HEK293T (cell line): ENCODE data around the gene SLC30A4.

Source experiments
- ARNT ChIP-seq: fragments of 450-650 bp; IDR thresholded peaks from 2 replicates; pipeline ENCODE4 v1.6.1; 2017; ENCODE audit warnings: mild to moderate bottlenecking
- BHLHE40 ChIP-seq: fragments of 450-650 bp; IDR thresholded peaks from 2 replicates; pipeline ENCODE4 v1.6.1; 2016; ENCODE audit warnings: mild to moderate bottlenecking, moderate library complexity, borderline replicate concordance
- CTBP1 ChIP-seq: fragments of 450-650 bp; IDR thresholded peaks from 2 replicates; pipeline ENCODE4 v1.6.1; 2016; ENCODE audit warnings: borderline replicate concordance
- FOXA1 ChIP-seq: fragments of 450-650 bp; IDR thresholded peaks from 2 replicates; pipeline ENCODE4 v1.6.1; 2016; ENCODE audit warnings: mild to moderate bottlenecking
- FOXK2 ChIP-seq: fragments of 450-650 bp; IDR thresholded peaks from 2 replicates; pipeline ENCODE4 v1.6.1; 2016; ENCODE audit warnings: mild to moderate bottlenecking
- FOXM1 ChIP-seq: fragments of 450-650 bp; IDR thresholded peaks from 2 replicates; pipeline ENCODE4 v1.6.1; 2017; ENCODE audit warnings: mild to moderate bottlenecking, borderline replicate concordance
- HDGF ChIP-seq: fragments of 450-650 bp; IDR thresholded peaks from 2 replicates; pipeline ENCODE4 v1.6.1; 2017; ENCODE audit warnings: antibody characterized with exemption, borderline replicate concordance
- L3MBTL2 ChIP-seq: fragments of 450-650 bp; conservative IDR thresholded peaks from 2 replicates; pipeline ENCODE4 v1.6.1; 2016; ENCODE audit warnings: mild to moderate bottlenecking
- LEF1 ChIP-seq: fragments of 450-650 bp; IDR thresholded peaks from 2 replicates; pipeline ENCODE4 v1.6.1; 2017; ENCODE audit warnings: mild to moderate bottlenecking, borderline replicate concordance
- NFRKB ChIP-seq: fragments of 450-650 bp; IDR thresholded peaks from 2 replicates; pipeline ENCODE4 v1.6.1; 2016; ENCODE audit warnings: mild to moderate bottlenecking, moderate library complexity
- PKNOX1 ChIP-seq: fragments of 450-650 bp; IDR thresholded peaks from 2 replicates; pipeline ENCODE4 v1.6.1; 2016
- SP1 ChIP-seq: fragments of 450-650 bp; IDR thresholded peaks from 2 replicates; pipeline ENCODE4 v1.6.1; 2017
- SUZ12 ChIP-seq: fragments of 450-650 bp; IDR thresholded peaks from 2 replicates; pipeline ENCODE4 v1.6.1; 2016; ENCODE audit warnings: mild to moderate bottlenecking
- TARDBP ChIP-seq: fragments of 450-650 bp; IDR thresholded peaks from 2 replicates; pipeline ENCODE4 v1.6.1; 2016

GRCh38 chr15:45449916-45450867 is 72.4 kb downstream of the SLC30A4 start:
- no peak for TF ChIP-seq SUZ12
- TF ChIP-seq FOXM1: no peak
- no peak for TF ChIP-seq SP1
- TF ChIP-seq FOXA1: no peak
- no peak for TF ChIP-seq TARDBP
- TF ChIP-seq PKNOX1: no peak
- TF ChIP-seq ARNT: no peak
- no peak for TF ChIP-seq BHLHE40
- no peak for TF ChIP-seq L3MBTL2
- TF ChIP-seq NFRKB: no peak
- no peak for TF ChIP-seq HDGF
- no peak for TF ChIP-seq CTBP1
- TF ChIP-seq FOXK2: no peak
- TF ChIP-seq LEF1: no peak
